Skeletal muscle satellite cell (primary cell): ENCODE data around the gene KANSL1L.

Experiments
- H3K27me3 ChIP-seq: 2 replicates; pipeline ENCODE4 v1.7.0; 2013; ENCODE audit warnings: low read length; ENCODE audit not compliant: control insufficient read depth, insufficient read depth
- H3K36me3 ChIP-seq: 2 replicates; pipeline ENCODE4 v1.7.0; 2013; ENCODE audit warnings: mild to moderate bottlenecking, control low read depth, low read length; ENCODE audit not compliant: insufficient read depth
- H3K4me1 ChIP-seq: 2 replicates; pipeline ENCODE4 v1.7.0; 2013; ENCODE audit warnings: low read length; ENCODE audit not compliant: control insufficient read depth, insufficient read depth
- H3K4me2 ChIP-seq: 2 replicates; pipeline ENCODE4 v1.7.0; 2013; ENCODE audit warnings: mild to moderate bottlenecking, low read length
- H3K4me3 ChIP-seq: 2 replicates; pipeline ENCODE4 v1.7.0; 2013; ENCODE audit warnings: low read length
- H3K9ac ChIP-seq: 2 replicates; pipeline ENCODE4 v1.7.0; 2013; ENCODE audit warnings: mild to moderate bottlenecking, low read depth, low read length, moderate library complexity
- H3K9me3 ChIP-seq: replicated peaks from 2 replicates; pipeline ENCODE4 v1.7.0; 2013; ENCODE audit warnings: mild to moderate bottlenecking, control low read depth, low read length

The KANSL1L gene

DNA sequence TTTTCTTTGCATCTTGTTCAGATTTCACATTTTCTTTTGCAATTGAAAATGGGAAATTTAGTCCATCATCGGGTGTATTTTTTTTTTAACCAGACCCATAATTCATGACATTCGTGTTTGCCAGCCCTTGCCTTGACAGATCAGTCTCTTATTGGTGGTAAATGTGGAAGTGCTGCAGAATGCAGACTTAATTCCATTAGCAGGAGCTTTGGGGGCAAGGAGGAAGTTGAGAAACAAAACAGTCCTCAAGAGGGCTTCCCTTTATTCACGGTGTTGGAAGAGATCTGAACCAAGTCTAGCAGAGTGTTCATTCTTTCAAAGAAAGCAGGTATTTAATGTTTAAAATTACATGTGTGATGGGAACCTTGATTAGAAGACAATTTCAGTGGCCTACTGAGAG is 185.3 kb downstream of the KANSL1L start:
- H3K36me3 ChIP-seq: no peaks in the 10 kb centered on the region
- no peak overlapping the region for H3K4me3 ChIP-seq

GRCh38 chr2:209984291-209984690 is 186.9 kb downstream of the KANSL1L start:
- Histone ChIP-seq H3K4me1 (no peaks in the 10 kb centered on the region), H3K9me3 (no peaks in the 10 kb centered on the region), H3K4me2 (no peak overlapping the region), H3K36me3 (no peaks in the 10 kb centered on the region), H3K27me3 (no peaks in the 10 kb centered on the region), H3K4me3 (no peak overlapping the region), H3K9ac (no peak overlapping the region)

More for the DNA sequence above, 185.3 kb downstream of the KANSL1L start:
- Histone ChIP-seq H3K9me3 (no peaks in the 10 kb centered on the region), H3K4me1 (no peaks in the 10 kb centered on the region), H3K4me2 (no peak overlapping the region), H3K27me3 (no peaks in the 10 kb centered on the region), H3K9ac (no peak overlapping the region)

- Histone ChIP-seq H3K4me3 (no peak overlapping the region), H3K4me2 (no peak overlapping the region), H3K4me1 (no peaks in the 10 kb centered on the region), H3K9ac (no peak overlapping the region), H3K27me3 (no peaks in the 10 kb centered on the region), H3K9me3 (no peaks in the 10 kb centered on the region), H3K36me3 (no peaks in the 10 kb centered on the region)
Observed at GRCh38 chr2:209977386-209978239, 193.6 kb downstream of the KANSL1L start.

DNA sequence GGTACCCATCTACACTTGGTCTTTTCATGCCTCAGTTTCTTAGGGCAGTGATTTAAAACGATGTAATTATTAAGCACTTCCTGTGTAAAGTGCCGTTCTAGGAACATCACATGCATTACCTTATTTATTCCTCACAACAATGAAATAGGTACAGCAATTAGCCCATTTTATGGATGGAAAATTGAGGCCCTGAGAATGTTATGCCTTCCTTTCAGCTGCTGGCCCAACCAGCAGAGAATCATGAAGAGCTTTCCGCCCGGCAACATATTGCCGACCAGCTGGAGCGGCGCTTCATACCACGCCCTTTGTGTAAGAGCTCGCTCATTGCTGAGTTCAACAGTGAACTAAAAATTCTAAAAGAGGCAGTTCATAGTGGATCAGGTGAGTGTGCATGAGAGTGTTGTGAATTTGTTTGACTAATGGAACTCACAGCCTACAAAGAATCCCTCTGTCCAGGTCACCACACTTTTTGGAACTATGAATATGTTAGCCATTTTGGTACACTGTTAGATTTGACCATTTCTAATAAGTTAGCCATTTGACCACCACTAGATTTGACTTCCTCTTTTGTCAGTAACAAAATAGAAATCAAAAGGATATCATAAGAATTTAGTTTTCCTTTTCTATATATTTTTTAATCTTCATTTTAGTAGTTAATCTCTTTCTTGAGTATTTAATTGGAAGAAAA is 194.4 kb downstream of the KANSL1L start:
- Histone ChIP-seq H3K27me3 (peaks cover 4% of the 10 kb centered on the region), H3K36me3 (no peaks in the 10 kb centered on the region), H3K4me3 (no peak overlapping the region), H3K9ac (no peak overlapping the region), H3K4me1 (no peaks in the 10 kb centered on the region), H3K4me2 (no peak overlapping the region), H3K9me3 (no peaks in the 10 kb centered on the region)

DNA sequence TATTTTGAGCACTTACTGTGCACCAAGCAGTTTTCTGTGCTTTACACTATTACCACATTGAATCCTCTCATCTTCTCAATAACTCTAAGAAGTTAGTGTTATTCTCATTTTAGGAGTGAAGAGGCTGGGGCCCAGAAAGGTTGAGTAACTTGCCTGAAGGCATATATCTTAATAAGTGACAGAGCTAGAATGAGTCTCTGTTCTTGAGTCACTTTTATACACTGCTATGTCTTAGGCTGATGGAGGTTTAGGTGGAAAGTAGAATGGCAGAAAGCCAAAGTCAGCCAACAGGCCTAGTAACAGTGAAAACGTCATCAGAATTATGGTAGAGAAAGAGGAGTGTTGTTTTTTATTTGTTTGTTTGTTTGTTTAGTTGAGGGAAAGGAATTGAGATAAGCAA is 196.6 kb downstream of the KANSL1L start:
- Histone ChIP-seq H3K9ac (no peak overlapping the region), H3K4me3 (no peak overlapping the region), H3K4me1 (no peaks in the 10 kb centered on the region), H3K4me2 (no peak overlapping the region), H3K9me3 (no peaks in the 10 kb centered on the region), H3K27me3 (peaks cover 4% of the 10 kb centered on the region), H3K36me3 (no peaks in the 10 kb centered on the region)

DNA sequence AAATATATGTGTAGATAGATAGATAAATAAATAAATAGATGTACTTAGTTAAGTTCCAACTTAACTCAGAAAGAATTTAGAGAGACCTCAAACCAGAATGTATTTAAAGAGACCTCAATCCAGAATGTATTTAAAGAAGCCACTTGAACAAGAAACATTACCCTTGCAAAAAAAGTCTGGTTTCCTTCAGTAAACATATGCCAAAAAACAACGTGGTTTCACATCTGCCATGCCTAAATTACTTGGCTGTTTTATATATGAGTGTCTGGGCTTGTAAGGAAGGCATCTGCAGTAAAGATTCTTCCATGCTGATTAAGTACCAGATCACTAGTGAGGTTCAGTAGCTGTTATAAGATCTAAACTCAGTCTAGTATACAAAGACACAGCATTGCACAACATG is 197.9 kb downstream of the KANSL1L start:
- Histone ChIP-seq H3K4me2 (no peak overlapping the region), H3K9ac (no peak overlapping the region), H3K9me3 (no peaks in the 10 kb centered on the region), H3K27me3 (peaks cover 4% of the 10 kb centered on the region), H3K4me3 (no peak overlapping the region), H3K36me3 (no peaks in the 10 kb centered on the region), H3K4me1 (no peaks in the 10 kb centered on the region)
